ENCODE data around the gene GID8.

GRCh38 chr20:62921119-62921687, 16.7 kb upstream of the GID8 start:
- TF ChIP-seq CTCF (IDR thresholded peaks at IDR 0.05) (peak in 1 of 3 donors; percentile 18), POLR2A (IDR thresholded peaks at IDR 0.05) (no peak), EP300 (IDR thresholded peaks at IDR 0.05) (no peak)
